HUES48 (cell line): ENCODE results near the gene DHRS9.

Source experiments
- H3K27ac ChIP-seq: one replicate; pipeline ENCODE4 v1.7.0; 2013; ENCODE audit warnings: low read depth, low read length, inconsistent platforms
- H3K27me3 ChIP-seq: 2 replicates; pipeline ENCODE4 v1.6.1; 2013; ENCODE audit warnings: mild to moderate bottlenecking, low read length; ENCODE audit not compliant: control insufficient read depth, insufficient read depth
- H3K36me3 ChIP-seq: 2 replicates; pipeline ENCODE4 v1.6.1; 2013; ENCODE audit warnings: low read length; ENCODE audit not compliant: control insufficient read depth, insufficient read depth
- H3K4me1 ChIP-seq: 2 replicates; pipeline ENCODE4 v1.6.1; 2013; ENCODE audit warnings: mild to moderate bottlenecking, low read length; ENCODE audit not compliant: control insufficient read depth, insufficient read depth
- H3K4me3 ChIP-seq: 2 replicates; pipeline ENCODE4 v1.5.1; 2013; ENCODE audit warnings: mild to moderate bottlenecking, low read depth, low read length
- H3K9ac ChIP-seq: 2 replicates; pipeline ENCODE4 v1.6.1; 2013; ENCODE audit warnings: mild to moderate bottlenecking, low read depth, low read length, moderate library complexity
- H3K9me3 ChIP-seq: 2 replicates; pipeline ENCODE4 v1.6.1; 2013; ENCODE audit warnings: low read length; ENCODE audit not compliant: control insufficient read depth, insufficient read depth

Gene DHRS9

DNA sequence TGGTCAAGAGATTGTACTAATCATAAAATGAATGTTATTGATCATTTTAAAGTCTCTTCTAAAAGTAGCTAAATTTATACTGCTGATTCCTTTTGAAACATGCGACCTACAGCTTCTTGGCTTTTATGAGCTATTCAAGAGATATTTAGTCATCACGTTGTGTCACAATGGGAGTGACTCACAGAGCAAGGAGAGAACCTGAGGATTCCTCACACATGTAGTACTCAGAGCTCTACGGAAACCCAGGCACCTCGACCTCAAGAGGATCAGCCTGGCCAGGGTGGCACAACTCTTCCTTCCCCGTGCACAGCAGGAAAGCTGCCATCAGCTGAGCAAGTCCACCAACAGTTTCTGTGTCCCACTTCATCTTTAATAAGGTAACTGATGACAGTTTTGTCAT is at the start of gene DHRS9:
Gene DHRS9, plus strand, starts transcription at position 223 of the 400 bp plus-strand sequence. CDS start 12,019 bp downstream, outside the sequence.
- no peaks in the 10 kb centered on the region for H3K36me3 ChIP-seq
- H3K9me3 ChIP-seq: no peaks in the 10 kb centered on the region
- no peaks in the 10 kb centered on the region for H3K27me3 ChIP-seq
- no peak within 1 kb of the TSS for H3K4me3 ChIP-seq
- H3K9ac ChIP-seq: no peak within 1 kb of the TSS
- no peak within 1 kb of the TSS for H3K27ac ChIP-seq
- no peaks in the 10 kb centered on the region for H3K4me1 ChIP-seq

GRCh38 chr2:169023161-169023560 is 46.2 kb upstream of the DHRS9 start:
- Histone ChIP-seq H3K36me3 (no peaks in the 10 kb centered on the region), H3K27me3 (no peaks in the 10 kb centered on the region), H3K9ac (no peak overlapping the region), H3K9me3 (no peaks in the 10 kb centered on the region), H3K4me1 (no peaks in the 10 kb centered on the region), H3K4me3 (no peak overlapping the region), H3K27ac (no peak overlapping the region)

DNA sequence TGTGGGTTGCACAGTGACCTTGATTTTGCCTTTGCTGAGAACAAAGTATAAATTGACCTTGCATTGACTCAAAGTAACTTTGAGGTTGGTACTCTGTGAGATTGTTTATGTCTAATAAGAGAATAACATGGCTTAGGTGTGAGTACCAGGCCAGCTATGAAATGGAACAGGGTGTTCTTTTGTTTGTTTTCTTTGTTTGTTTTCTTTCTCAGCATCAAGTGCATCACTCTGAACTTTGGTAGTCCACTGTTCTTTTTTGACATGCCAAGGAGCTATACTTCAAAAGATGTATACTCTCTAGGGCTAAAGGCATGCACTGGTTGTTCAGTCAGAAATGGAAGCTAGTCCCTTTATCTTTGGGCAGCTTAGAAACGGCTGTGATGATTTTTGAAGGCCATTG is 43.3 kb upstream of the DHRS9 start:
- Histone ChIP-seq H3K27me3 (no peaks in the 10 kb centered on the region), H3K9me3 (no peaks in the 10 kb centered on the region), H3K27ac (no peak overlapping the region), H3K4me3 (no peak overlapping the region), H3K4me1 (no peaks in the 10 kb centered on the region), H3K36me3 (no peaks in the 10 kb centered on the region), H3K9ac (no peak overlapping the region)

GRCh38 chr2:169027234-169027633 is 42.1 kb upstream of the DHRS9 start:
- no peak overlapping the region for H3K27ac ChIP-seq
- no peaks in the 10 kb centered on the region for H3K4me1 ChIP-seq
- H3K36me3 ChIP-seq: no peaks in the 10 kb centered on the region
- H3K4me3 ChIP-seq: no peak overlapping the region
- no peak overlapping the region for H3K9ac ChIP-seq
- H3K9me3 ChIP-seq: no peaks in the 10 kb centered on the region
- no peaks in the 10 kb centered on the region for H3K27me3 ChIP-seq

- Histone ChIP-seq H3K27ac (no peak overlapping the region), H3K27me3 (no peaks in the 10 kb centered on the region), H3K4me3 (no peak overlapping the region), H3K4me1 (no peaks in the 10 kb centered on the region), H3K9me3 (no peaks in the 10 kb centered on the region), H3K36me3 (no peaks in the 10 kb centered on the region), H3K9ac (no peak overlapping the region)
These were observed 40.0 kb upstream of the DHRS9 start for GRCh38 chr2:169029341-169029740.

GRCh38 chr2:169031202-169031601 is 38.2 kb upstream of the DHRS9 start, which contains the start of gene ABCB11:
TSS of gene ABCB11 (minus strand) at chr2:169031324. CDS start at chr2:169018125, 13,199 bp downstream.
- Histone ChIP-seq H3K27ac (no peak within 1 kb of the TSS), H3K9me3 (no peaks in the 10 kb centered on the region), H3K9ac (no peak within 1 kb of the TSS), H3K36me3 (no peaks in the 10 kb centered on the region), H3K4me3 (no peak within 1 kb of the TSS), H3K4me1 (no peaks in the 10 kb centered on the region), H3K27me3 (no peaks in the 10 kb centered on the region)

DNA sequence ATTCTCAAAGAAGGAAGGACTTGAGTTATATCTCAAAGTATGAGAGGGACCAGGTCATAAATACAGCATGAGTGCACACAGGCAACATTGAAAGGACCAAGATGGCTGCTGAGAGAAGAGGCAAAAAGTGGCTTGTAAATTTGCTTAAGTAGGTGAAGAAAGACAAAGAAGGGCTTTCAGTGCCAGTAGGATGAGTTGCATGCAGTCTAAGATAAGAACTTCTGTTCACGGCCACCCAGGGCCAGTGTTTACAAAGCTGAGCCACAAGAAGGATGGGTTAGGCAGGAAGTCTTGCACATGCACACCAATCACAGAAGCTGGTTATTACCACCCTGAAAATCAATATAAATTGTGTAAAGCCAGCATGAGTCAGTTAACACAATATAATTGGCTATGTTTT is 35.1 kb upstream of the DHRS9 start:
- no peaks in the 10 kb centered on the region for H3K4me1 ChIP-seq
- no peak overlapping the region for H3K27ac ChIP-seq
- no peak overlapping the region for H3K9ac ChIP-seq
- no peaks in the 10 kb centered on the region for H3K36me3 ChIP-seq
- H3K27me3 ChIP-seq: no peaks in the 10 kb centered on the region
- H3K4me3 ChIP-seq: no peak overlapping the region
- H3K9me3 ChIP-seq: no peaks in the 10 kb centered on the region

DNA sequence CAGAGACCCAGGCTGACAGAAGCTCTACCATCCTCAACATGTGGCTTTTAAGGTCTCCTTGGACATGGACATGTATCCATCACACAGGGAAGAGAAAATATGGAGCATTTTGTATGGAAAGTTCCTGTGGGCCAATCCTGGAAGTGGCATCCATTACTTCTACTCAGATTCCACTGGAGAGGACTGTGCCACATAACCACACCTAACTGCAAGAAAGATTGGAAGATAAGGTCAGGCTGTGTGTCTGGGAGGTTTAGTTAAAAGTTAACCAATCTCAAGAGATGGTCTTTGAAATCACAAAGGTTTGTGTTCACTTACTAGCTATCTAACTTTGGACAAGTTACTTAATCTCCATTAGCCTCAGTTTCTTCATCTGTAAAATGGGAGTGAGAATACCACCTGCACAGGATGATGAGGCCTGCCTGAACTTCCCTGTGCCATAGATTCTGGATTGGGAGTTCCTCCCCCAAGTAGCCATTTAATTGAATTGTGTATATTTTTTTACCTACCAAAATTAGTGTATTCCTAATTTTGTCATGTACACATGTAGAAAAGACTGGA is 34.3 kb upstream of the DHRS9 start:
- Histone ChIP-seq H3K9me3 (no peaks in the 10 kb centered on the region), H3K27ac (no peak overlapping the region), H3K9ac (no peak overlapping the region), H3K36me3 (no peaks in the 10 kb centered on the region), H3K27me3 (no peaks in the 10 kb centered on the region), H3K4me1 (no peaks in the 10 kb centered on the region), H3K4me3 (no peak overlapping the region)

DNA sequence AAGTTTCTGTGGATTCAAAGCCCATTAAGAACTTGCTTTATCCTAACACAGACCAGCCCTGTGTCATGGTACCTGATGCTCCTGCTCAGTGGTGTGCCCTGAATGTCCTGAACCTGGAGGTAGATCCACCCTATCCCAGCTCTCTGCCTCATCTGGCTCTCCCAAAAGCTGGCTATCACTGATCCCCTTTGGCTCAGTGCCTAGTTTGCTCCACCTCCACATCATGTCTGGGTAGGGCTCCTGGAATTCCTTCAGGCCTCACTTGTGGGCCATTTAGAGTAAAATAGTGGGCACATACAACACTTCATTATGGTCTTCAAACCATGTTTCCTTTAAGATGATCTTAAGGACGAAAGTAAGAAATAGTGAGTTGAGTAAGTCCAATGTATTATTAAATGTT is 33.5 kb upstream of the DHRS9 start:
- no peaks in the 10 kb centered on the region for H3K9me3 ChIP-seq
- no peaks in the 10 kb centered on the region for H3K27me3 ChIP-seq
- no peaks in the 10 kb centered on the region for H3K36me3 ChIP-seq
- no peak overlapping the region for H3K27ac ChIP-seq
- no peaks in the 10 kb centered on the region for H3K4me1 ChIP-seq
- H3K9ac ChIP-seq: no peak overlapping the region
- H3K4me3 ChIP-seq: no peak overlapping the region

- Histone ChIP-seq H3K4me3 (no peak overlapping the region), H3K27ac (no peak overlapping the region), H3K9ac (no peak overlapping the region), H3K27me3 (no peaks in the 10 kb centered on the region), H3K36me3 (no peaks in the 10 kb centered on the region), H3K4me1 (no peaks in the 10 kb centered on the region), H3K9me3 (no peaks in the 10 kb centered on the region)
These were observed 32.5 kb upstream of the DHRS9 start for GRCh38 chr2:169036736-169037440.

GRCh38 chr2:169038338-169038757 is 31.0 kb upstream of the DHRS9 start:
- H3K4me1 ChIP-seq: no peaks in the 10 kb centered on the region
- no peak overlapping the region for H3K9ac ChIP-seq
- H3K9me3 ChIP-seq: 0 out of 2 replicates have a peak, but pooled peaks cover 4% of the 10 kb centered on the region
- no peaks in the 10 kb centered on the region for H3K36me3 ChIP-seq
- H3K27me3 ChIP-seq: no peaks in the 10 kb centered on the region
- H3K27ac ChIP-seq: no peak overlapping the region
- H3K4me3 ChIP-seq: no peak overlapping the region
